HG03135 (cell line): ENCODE data around the gene PRPF40B.

Experiments
- ATAC-seq: cut with Tn5 transposase; IDR thresholded peaks from one replicate; pipeline ENCODE4 v1.9.1; 2021; ENCODE audit warnings: mild to moderate bottlenecking, moderate library complexity; ENCODE audit not compliant: unreplicated experiment

PRPF40B gene

DNA sequence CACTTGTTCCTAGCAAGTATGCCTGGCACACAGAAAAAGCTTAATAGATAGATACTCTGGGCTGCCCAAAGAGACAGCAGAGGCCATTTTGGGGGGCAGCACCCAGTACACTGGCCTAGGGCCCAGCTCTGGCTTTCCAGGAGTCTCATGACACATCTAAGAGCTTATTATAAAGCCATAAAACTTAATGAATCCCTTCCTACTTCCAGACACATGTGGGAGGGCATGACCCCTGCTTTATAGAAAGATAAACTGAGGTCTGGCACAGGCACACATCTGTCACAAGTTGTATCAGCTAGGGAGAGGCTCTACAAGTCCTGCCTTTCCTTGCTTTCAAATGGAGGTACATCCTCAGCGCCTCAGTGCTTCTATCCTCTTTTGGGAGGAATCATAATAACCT, 56.7 kb downstream of the PRPF40B start:
- no peak for ATAC-seq

- ATAC-seq = no peak
These were observed 60.4 kb downstream of the PRPF40B start for GRCh38 chr12:49683599-49684309.

DNA sequence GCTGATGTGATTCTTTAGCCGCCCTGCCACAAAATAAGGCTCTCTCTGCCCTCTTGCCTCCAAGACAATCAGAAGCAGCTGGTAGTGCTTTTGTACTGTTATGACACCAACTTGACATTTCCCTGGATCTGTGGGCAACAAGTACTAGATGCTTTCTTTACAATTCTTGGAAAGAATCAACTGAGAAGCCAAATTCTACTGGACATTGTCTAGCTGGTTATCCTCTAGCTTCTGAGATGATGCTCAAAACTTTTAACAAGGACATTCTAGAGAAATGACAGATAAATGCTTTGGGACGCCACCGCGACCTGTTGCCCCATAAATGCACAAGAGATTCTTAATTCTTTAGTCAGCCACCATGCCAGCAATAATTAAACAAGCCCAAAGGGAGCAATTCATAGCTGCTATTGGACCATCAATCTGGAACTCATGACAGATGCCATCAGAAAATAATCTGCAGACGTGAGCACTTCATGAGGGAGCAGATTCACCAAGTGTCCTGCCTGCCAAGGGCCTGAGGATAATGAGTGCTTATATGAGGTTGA, 61.0 kb downstream of the PRPF40B start:
- no peak for ATAC-seq

DNA sequence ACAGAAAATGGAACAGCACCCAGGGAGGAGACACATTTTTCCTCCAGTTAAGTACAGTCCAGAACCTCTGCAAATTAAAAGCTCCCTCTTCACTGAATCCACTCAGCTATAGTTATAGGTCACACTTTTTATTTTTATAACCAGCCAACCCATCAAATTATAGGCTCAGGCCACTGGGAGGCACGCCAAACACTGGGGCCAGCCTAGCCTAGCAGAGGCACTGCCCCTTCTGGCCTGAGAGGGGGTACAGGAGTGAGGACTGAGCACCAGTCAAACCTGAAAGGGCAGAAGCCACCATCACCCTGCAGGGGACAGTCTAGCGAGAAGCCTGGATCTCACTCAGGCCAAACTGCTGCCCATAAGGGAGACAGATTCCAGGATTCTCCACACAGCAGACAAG, 64.6 kb downstream of the PRPF40B start:
- no peak for ATAC-seq

DNA sequence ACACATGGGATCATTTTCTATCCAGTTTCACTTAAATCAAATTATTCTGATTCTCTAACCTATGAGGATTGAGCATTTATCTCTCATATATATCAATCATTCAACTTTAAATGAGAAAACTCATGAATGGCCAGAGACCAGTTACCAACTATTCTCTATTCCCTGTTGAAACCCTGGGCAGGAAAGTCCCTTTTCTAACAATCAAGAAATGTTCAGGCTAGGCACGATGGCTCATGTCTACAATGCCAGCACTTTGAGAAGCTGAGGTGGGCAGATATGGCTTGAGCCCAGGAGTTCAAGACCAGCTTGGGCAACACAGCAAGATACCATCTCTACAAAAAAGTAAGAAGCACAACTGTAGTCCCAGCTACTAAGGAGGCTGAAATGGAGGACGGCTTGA, 65.9 kb downstream of the PRPF40B start:
- ATAC-seq = no peak

- no peak for ATAC-seq
These were observed 66.4 kb downstream of the PRPF40B start for GRCh38 chr12:49689785-49690184.

GRCh38 chr12:49692851-49693250, 69.5 kb downstream of the PRPF40B start:
- ATAC-seq = no peak

GRCh38 chr12:49693931-49694444, 70.6 kb downstream of the PRPF40B start:
- no peak for ATAC-seq
